ENCODE results near the gene AFAP1L1.
A peak's percentile ranks its signal among the peaks of the same experiment; 100 is the strongest.

The AFAP1L1 gene

DNA sequence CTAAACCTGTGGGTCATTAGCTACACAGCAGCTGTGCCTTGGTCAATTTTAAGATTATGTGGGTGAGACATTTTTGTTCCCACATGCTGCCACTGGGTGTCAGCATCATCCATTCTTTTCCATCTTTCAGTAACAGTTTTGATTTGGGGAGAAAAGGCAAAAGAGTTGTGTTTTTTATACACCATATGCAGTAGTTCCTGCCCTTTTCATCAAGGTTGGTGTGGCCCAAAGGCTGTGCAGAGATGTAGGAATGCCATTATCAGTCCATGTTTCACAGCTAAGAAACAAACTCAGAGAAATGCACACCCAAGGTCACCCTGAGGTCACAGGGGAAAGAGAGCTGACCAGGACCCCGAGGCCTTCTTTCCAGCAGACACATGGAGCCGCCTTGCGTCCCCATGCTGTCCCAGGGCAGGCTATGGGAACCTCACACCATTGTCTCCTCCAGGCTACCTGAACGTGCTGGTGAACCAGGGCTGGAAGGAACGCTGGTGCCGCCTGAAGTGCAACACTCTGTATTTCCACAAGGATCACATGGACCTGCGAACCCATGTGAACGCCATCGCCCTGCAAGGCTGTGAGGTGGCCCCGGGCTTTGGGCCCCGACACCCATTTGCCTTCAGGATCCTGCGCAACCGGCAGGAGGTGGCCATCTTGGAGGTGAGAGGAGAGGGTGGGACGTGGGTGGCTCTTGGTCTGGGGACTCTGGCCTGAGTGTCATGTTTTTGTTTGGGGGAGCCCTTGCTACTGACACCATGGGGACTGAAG is 45.8 kb downstream of the AFAP1L1 start:
- no peak for DNase-seq

DNA sequence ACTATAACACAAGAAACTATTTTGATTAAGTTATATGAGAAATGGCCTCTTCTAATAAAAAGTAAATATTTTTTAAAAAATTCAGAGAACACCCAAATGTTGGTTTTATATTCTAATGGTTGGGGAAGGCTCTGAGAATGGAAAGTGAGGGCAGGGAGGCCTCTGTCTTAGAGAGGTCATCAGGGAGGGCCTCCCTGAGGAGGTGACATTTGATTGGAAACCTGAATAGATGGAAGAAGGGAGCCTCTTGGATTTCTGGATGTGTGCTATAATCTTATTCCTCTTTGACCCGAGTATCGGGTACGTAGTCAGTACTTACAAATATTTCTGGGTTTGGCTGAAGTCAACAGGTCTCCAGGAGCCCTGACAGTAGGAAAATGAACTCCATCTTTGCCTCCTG is 47.5 kb downstream of the AFAP1L1 start:
- no peak for DNase-seq

DNA sequence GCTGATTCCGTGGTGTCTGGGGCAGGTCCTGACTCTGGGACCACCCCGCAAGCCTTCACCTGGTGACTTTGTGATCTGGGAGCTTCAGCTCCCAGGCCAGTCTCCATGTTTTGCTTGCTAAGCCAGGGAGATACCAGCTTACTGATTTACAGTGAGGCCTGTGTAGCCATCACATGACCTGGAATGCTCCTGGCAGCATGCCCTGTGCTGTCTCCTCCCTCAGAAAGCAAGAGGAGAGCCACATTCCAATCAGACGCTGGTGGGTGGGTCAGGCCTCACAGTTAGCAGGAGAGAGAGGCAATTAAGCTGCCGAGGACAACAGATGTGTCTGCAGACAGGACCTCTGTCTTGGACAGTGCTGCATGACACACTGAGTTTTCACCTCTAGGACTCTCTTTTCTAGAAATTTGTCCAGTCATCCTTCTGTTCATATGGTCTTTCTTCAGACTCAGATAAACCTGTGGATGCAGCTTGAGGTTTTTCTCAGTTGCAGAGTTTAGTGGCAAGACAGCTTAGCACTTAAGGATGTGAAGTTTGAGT is 49.2 kb downstream of the AFAP1L1 start:
- DNase-seq: peak; percentile 48

DNA sequence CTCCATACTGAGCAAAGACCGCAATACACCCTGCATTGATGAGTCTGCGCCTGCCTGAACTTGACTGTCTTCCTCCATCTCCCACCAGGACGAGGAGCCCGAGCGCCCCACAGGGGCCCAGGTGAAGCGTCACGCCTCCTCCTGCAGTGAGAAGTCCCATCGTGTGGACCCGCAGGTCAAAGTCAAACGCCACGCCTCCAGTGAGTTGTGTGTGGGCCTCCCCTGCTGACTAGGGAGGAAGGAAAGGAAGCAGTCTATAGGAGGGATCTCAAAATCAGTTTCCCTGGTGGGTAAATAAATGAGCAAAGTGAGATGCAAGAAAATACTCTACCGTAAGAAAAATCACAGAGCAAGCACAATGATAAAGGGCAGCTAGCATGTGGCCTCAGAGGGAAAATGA is 50.9 kb downstream of the AFAP1L1 start:
- DNase-seq: no peak

DNA sequence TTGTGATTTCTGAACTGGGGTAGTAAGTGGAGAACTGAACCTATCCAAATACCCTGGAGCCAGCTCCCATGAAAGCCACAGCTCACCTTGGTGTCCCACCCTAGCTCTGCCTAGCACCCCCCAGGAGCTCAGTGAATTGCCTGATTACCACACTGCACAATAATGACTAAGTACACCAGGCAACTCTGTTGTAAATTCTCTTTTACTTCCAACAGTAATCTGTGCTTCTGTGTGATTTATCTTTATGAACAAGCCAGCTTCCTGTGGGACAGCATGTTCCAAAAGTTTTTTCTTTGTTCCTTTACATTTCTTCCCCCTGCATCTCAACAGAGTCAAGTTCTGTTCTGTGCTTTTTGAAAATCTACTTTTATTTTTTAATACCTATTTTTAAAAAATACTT is 51.6 kb downstream of the AFAP1L1 start:
- DNase-seq: no peak

DNA sequence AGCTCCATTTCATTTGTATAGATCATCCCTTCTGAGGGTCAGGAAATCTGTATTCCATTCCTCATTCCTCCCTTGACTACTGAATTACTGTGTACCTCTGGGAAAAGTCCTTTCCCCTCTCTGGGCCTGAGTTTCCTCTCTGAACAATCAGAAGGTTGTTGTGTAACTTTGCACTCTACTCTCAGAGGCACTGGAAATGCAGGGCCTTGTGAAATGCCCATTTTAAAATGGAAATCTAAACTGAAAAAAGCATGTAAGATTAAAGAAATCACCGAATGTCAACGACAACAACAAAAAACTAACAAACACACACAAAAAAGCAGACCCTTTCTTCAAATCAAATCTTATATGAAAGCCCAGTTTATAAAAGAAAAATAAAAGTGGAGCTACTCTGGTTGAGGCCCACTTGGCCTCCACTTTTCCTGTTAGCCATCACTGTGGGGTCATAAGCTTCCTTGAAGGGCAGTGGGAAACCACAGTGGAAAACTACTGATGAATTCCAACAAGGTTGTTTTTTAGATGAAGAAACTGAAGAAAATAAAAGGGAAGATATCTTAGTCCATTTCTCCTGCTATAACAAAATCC is 52.1 kb downstream of the AFAP1L1 start:
- no peak for DNase-seq

DNA sequence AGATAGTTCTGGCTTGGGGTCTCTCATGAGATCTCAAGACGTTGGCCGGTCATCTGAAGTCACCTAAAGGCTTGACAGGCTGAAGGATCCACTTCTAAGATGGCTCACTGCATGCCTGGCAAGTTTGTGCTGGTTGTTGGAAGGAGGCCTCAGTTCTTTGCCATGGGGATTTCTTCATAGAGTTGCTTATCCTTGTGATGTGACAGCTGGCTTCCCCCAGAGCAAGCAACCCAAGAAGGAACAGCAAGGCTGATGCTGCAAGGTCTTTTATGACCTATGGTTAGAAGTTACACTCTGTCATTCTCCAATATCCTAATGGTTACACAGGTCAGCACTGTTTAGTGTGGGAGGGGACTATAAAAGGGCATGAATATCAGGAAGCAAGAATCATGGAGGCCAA is 53.0 kb downstream of the AFAP1L1 start:
- DNase-seq: no peak

DNA sequence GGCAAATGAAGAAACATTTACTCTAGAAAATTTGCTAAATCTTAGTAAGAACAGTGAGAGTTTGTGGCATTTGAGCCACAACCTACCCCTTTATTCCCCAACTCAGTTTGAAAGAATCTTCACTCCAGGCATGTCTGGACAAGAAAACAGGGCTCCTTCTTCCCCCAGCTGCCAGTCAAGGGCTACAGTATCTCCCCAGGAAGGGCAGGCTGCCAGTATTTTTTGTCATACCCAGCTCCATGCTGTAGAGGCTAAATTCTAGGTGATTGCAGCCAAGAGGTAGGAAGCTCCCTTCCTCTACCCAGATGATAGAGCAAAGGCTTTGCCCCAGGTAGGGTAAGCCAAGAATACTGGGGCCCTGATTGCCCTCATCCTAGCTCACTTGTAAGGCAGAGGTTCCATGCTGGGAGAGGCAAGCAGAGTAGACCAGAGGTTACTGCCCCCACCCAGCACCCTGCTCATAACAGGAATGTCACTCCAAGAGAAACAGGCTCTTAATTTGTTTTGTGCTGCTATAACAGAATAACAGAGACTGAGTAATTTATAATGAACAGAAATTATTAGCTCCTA is 53.6 kb downstream of the AFAP1L1 start:
- no peak for DNase-seq

DNA sequence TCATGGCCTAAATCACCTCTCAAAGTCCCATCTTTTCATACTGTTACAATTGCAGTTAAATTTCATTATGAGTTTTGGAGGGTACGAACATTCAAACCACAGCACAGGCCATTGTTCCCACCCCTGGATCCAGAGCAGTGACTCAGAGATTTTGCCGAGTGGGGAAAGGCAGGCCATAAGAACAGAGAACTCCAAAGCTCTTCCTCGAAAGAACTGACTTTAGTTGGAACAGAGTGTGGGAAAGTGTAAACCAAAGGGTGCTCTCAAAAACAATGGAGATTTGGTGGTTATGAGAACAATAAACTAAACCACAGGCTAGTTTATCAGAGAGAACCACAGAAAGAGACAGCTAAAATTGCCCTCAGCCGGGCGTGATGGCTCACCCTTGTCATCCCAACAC is 54.2 kb downstream of the AFAP1L1 start:
- DNase-seq: no peak

DNA sequence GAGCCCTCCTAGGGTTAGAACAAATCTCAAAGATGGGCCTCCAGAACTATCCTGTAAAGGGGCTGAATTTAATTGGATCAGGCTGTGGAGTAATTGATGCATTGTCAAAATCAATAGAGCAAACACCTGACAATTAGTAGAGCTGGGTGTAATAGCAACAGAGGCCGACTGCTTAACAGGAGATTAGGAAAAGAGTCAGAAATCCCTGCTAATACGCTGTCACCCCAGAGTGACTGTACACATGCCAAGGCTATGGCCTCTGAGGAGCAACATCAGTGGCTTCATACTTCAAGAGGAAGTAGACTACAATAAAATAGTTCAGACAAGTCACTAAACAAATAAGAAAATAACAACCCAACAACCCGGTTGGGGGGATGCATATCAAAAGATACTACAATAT is 55.0 kb downstream of the AFAP1L1 start:
- no peak for DNase-seq

DNA sequence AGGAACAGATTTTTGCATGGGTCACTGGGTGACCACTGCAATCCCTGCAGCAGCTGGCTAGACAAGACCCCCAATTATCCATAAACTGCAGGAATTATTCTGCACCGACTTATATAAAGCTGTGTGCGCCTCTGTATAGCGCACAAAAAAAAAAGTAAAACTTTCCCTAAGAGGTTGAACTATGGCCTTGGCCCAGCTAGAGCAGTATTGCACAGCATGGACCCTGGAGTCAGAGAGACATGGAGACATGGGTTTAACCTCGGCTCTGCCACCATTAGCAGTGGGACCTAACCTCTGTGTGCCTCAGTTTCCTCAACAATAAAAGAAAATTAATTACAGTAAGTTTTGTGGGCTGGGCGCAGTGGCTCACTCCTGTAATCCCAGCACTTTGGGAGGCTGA is 56.5 kb downstream of the AFAP1L1 start:
- DNase-seq: no peak

DNA sequence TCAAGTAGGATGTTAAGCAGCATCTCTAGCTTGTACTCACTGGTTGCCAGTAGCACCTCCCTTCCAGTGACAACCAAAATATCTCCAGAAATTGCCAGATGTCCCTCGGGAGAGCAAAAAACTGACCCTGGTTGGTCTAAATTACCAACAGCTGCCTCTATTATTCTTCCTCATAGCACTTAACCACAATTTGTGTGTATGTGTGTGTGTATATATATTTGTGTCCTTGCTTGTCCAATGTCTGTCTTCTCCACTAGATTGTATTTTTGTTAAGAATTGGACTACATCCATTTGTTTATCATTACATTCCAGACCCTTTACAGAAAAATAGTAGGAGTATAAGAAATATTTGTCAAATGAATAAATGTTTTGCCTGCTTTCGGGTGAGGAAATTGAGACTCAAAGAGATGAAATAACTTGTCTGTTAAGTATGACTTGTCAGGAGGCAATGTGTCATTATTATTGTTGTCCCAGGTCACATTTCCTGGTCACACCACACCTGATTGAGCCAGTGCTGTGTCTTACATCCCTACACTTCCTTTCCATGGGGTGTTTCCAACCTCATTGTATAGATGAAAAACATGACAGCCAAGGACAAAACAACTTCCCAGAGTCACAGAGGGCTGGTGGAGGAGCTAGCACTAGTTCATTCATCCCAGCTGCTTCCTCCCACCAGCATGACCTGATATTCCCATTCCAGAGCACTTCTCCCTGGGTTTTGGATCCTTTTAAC is 62.2 kb downstream of the AFAP1L1 start:
- DNase-seq: no peak

DNA sequence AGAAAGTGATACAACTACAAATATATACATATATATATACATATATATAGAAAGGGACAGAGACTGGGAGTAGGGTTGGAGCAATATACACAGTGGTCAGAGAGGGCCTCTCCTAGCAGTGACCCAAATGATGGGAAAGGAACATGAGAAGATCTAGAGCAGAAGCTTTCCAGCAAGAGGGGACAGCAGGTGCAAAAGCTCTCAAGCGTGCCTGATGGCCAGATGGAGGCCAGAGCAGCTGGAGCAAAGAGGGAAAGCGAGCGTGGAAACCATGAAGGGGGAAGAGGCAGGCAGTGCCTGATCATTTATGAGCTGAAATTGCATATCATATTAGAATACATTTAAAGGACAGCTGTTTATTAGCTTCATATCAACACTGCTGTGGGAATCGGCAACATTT is 66.1 kb downstream of the AFAP1L1 start:
- DNase-seq: no peak

DNA sequence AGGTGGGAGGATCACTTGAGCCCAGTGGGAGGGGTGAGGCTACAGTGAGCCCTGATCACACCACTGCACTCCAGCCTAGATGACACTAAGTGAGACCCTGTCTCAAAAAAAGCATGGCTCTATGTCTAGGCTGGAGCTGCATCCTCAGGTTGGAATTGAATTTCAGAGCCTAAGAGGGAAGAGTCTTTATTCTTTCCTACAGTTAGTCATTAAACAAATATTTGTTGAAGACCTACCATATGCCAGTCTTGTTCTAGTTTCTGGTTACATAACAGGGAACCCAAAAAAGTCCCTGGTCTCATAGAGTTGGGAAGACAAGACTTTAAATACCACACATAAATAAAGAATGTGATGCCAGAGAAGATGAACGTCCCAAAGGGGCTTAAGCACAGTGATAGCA is 66.7 kb downstream of the AFAP1L1 start:
- no peak for DNase-seq

DNA sequence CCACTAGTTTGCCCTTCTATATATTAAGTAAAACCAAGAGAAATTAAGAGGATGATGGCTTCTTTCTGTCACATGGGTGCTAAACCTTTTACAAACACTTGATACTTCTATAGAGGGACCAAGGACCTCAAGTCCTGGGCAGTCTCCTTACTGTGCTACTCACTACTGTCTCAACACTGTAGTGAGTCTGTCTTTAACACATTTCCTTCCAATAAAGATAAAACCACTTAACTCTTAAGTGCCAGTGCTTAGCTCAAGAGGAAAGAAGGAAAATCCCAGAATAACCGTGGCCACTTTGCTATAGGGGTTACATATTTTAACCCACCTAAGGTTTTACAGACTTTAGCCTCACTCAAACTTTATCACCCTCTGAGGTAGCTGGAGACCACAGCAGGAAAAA is 69.3 kb downstream of the AFAP1L1 start:
- no peak for DNase-seq

DNA sequence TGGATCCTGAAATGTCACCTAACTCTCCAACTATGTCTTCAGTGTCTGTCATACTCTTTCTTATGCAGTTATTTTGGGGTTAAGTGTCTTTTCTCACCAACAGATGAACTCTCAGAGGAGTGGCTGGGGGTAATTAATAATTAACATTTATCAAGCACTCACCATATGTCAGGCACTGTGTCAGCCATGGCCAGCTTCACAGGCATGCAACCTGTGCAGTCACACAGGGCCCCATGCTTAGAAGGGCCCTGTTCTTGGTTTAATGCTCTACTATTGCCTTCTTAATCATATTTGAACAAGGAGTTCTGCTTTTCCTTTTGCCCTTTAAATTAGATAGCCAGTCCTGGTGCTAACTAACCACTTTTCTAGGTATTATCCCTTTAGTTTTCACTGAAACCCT is 70.2 kb downstream of the AFAP1L1 start:
- DNase-seq: no peak

DNA sequence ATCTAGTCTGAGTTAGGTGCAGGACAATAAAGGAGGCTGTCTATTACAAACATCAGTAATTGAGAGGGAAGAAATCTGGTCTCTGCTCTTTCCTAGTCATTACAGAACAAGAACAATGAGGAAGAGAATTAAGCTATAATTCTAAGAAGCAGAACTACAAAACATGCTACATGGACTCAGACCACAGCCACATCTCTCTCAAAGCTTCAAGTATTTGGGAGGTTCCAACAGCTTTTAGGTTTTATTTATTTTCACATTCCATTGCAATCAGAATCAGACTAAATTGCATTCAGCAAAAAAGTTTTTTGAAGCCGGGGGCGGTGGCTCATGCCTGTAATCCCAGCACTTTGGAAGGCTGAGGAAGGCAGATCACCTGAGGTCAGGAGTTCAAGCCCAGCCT is 72.5 kb downstream of the AFAP1L1 start:
- no peak for DNase-seq

DNA sequence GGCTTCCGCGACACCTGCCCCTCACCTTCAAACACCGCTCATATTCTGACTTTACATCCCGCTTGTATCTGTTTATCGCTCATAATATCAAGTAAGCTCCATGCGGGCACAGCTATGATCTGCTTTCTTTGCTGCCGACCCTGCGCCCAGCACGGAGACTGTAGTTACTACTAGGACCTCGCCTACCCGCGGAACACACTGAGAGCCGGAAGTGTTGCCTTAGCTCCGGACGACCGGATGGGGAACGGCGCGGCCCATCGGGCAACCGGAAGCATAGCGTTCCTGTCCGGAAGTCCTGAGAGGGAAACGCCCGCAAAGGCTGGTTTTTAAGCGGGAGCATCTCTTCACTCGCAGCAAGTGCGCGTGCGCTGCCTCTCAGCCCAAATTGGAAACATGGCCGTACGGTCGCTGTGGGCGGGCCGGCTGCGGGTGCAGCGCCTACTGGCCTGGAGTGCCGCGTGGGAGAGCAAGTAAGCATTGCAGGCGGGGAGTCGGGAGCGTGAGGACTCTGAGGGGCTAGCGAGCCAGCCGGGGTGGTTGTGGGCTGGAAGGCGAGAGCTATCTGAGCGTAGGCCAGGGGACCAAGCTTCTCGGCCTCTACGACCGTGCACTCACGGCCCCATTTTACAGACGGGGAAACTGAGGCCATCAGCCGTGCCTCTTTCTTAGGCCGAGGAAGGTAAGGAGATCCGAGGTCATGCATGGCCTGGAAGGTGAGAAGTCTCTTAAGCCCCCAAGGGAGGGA is 73.7 kb downstream of the AFAP1L1 start, which contains the start of gene GRPEL2:
Gene GRPEL2, plus strand, starts transcription at position 353 of the 745 bp plus-strand sequence. Its CDS starts 41 bp downstream, at position 394.
- DNase-seq: peak; percentile 94

DNA sequence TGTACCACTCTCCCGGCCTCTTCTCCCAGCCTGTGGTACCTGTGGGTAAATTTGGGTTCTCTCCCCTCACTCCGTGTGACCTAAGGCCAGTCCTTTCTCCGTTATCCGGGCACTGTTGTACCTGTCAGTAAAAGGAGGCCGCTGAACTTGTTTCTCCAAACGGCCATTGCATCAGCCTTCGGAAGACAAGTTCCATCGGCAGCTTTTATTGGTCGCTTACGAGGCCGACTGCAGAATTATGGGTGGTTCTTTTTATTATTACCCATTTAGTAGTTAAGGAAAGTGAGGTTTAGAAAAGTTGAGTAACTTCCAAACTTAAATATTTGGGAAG is 74.2 kb downstream of the AFAP1L1 start:
- DNase-seq: no peak

DNA sequence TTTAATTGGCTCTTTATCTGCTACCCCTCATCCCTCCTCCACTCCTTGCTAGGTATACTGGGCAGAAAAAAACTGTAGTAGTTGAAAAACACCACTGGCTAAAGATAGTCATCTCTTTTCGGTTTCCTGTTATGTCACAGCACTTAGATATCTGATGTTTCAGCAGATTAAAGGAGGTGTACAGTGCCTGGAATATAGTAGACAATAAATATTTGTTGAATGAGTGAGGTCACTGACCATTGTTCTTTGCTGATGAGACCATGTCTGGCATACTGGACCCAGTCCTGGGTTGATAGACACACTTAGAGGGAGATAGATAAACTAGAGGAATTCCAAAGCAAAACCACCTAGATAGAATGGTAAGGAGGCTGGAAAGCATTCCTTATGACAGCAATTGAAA is 76.9 kb downstream of the AFAP1L1 start:
- no peak for DNase-seq

DNA sequence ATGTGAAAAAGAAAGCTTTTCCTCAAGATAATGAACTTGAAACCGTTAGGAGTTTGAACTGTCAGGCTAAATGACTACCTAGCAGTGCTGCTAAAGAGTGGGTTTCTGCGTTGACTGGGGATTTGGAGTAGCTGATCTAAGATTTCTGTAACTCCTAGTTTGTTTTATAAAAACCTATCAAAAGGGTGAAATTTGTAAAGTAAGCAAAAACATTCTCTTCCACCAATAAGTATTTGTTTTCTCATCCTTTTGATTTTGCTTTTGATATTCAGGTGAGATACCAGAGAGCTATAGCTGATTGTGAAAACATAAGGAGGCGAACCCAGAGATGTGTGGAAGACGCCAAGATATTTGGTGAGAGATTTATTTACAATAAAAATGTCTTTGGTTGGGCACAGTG is 77.7 kb downstream of the AFAP1L1 start:
- no peak for DNase-seq

DNA sequence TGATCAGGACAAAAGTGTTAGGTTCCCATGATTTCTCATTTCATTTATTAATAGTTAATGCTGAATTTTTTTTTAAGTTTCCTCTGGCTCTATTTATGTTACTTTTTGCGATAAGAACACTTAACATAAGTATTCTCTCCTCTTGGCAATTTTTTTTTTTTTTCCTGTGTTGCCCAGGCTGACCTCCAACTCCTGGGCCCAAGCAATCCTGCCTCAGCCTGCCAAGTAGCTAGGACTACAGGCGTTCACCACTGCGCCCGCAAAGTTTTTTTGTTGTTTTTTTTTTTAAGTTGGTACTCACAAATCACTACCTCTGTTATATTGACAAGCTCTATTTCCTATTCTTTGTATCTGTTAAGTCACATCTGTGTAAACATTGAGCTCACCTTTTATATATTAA is 80.5 kb downstream of the AFAP1L1 start:
- DNase-seq: no peak

DNA sequence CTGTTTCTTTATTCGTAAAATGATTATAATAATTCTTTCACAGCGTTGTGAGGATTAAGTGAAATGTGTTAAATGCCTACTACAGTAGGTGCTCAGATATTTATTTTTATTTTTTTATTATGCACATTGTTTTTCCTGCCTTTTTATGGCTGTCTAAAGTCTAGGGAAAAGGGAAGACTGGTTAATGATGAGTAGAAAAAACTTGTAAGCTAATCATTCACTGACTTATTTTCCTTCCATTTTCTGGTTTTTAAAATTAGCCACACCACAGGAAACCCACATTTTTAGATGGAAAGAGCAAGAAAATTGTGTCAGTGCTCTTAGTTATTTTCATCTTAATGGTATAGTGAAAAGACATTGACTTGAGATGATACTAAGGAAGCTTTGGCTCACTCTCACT is 82.3 kb downstream of the AFAP1L1 start:
- no peak for DNase-seq
